ENCODE measurements around the gene PRAME.

DNA sequence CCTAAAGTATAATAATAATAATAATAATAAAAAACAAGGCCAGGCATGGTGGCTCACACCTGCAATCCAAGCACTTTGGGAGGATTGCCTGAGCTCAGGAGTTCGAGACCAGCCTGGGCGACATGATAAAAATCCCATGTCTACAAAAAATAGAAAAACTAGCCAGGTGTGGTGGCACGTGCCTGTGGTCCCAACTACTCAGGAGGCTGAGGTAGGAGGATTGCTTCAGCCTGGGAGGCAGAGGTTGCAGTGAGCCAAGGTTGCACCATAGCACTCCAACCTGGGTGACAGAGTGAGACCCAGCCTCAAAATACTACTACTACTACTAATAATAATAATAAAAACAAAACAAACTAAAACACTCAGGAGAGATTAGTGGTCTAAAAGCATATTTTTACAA, 23.4 kb downstream of the PRAME start:
- no peak for TF ChIP-seq EZH2 (IDR thresholded peaks at IDR 0.05; ENCODE audit: low read length, missing control alignments)
- TF ChIP-seq, protein P1, sequence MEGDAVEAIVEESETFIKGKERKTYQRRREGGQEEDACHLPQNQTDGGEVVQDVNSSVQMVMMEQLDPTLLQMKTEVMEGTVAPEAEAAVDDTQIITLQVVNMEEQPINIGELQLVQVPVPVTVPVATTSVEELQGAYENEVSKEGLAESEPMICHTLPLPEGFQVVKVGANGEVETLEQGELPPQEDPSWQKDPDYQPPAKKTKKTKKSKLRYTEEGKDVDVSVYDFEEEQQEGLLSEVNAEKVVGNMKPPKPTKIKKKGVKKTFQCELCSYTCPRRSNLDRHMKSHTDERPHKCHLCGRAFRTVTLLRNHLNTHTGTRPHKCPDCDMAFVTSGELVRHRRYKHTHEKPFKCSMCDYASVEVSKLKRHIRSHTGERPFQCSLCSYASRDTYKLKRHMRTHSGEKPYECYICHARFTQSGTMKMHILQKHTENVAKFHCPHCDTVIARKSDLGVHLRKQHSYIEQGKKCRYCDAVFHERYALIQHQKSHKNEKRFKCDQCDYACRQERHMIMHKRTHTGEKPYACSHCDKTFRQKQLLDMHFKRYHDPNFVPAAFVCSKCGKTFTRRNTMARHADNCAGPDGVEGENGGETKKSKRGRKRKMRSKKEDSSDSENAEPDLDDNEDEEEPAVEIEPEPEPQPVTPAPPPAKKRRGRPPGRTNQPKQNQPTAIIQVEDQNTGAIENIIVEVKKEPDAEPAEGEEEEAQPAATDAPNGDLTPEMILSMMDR (conservative IDR thresholded peaks at IDR 0.05 in 1 of 2, IDR thresholded peaks at IDR 0.05 in 1 of 2; ENCODE audit: low read depth in 1 of 2, low read length in 2 of 2), result no peak

Measured in fibroblast of lung (primary cell).